GM12872 (cell line): ENCODE data around the gene SYNGR2.

ENCODE experiments used
- CTCF ChIP-seq: IDR thresholded peaks from 3 replicates; pipeline ENCODE4 v1.5.1; 2011; ENCODE audit warnings: low read depth, mild to moderate bottlenecking, low read length, moderate library complexity; ENCODE audit not compliant: insufficient read depth

The SYNGR2 gene

GRCh38 chr17:78127239-78127887 lies 41.0 kb upstream of the SYNGR2 start:
- no peak for TF ChIP-seq CTCF

GRCh38 chr17:78127888-78128550 lies 40.4 kb upstream of the SYNGR2 start:
- TF ChIP-seq CTCF, result no peak

- TF ChIP-seq CTCF, result no peak
These were observed 39.6 kb upstream of the SYNGR2 start, which contains the start of gene TMC6 for GRCh38 chr17:78128551-78129350. Gene TMC6, minus strand, starts transcription at chr17:78128755. Its CDS starts 1,923 bp downstream, at chr17:78126832.

GRCh38 chr17:78129351-78130089 lies 38.9 kb upstream of the SYNGR2 start:
- TF ChIP-seq CTCF, result no peak

GRCh38 chr17:78130090-78130436 lies 38.3 kb upstream of the SYNGR2 start:
- TF ChIP-seq CTCF, result no peak

GRCh38 chr17:78130437-78131101 lies 37.8 kb upstream of the SYNGR2 start, which contains the start of gene TMC8:
Gene TMC8, plus strand, starts transcription at chr17:78130771. Its CDS starts 818 bp downstream, at chr17:78131589.
- no peak for TF ChIP-seq CTCF
